Measurements from ENCODE around the gene TM9SF3.
A peak's percentile ranks its signal among the peaks of the same experiment; 100 is the strongest.
"Not testable (repeated sequence)": the region's sequence is repeated elsewhere in the genome, so short reads cannot be mapped to it uniquely, and the experiment has no call there.

TM9SF3 gene

GRCh38 chr10:96600337-96600736, 13.5 kb upstream of the TM9SF3 start:
- no peak for DNase-seq (ENCODE audit: low read depth in 2 of 3, low spot score in 1 of 3)

- DNase-seq (ENCODE audit: low read depth in 2 of 3, low spot score in 1 of 3): no peak
Observed at GRCh38 chr10:96598846-96599245, 12.0 kb upstream of the TM9SF3 start.

- DNase-seq (ENCODE audit: low read depth in 2 of 3, low spot score in 1 of 3): no peak
Observed at GRCh38 chr10:96596422-96597407, 9.9 kb upstream of the TM9SF3 start.

- DNase-seq (ENCODE audit: low read depth in 2 of 3, low spot score in 1 of 3): no peak
Observed at GRCh38 chr10:96595741-96596140, 8.9 kb upstream of the TM9SF3 start.

GRCh38 chr10:96591946-96592345, 5.1 kb upstream of the TM9SF3 start:
- no peak for DNase-seq (ENCODE audit: low read depth in 2 of 3, low spot score in 1 of 3)

- DNase-seq (ENCODE audit: low read depth in 2 of 3, low spot score in 1 of 3): peak in 2 of 3 donors; percentile 20 to 34
Observed at GRCh38 chr10:96588616-96589419, 2.0 kb upstream of the TM9SF3 start.

- DNase-seq (ENCODE audit: low read depth in 2 of 3, low spot score in 1 of 3): no peak
Observed at GRCh38 chr10:96588060-96588554, 1.3 kb upstream of the TM9SF3 start.

GRCh38 chr10:96587264-96588059, 650 bp upstream of the TM9SF3 start:
- DNase-seq (ENCODE audit: low read depth in 2 of 3, low spot score in 1 of 3): peak in 2 of 3 donors; percentile 17 to 30

- DNase-seq (ENCODE audit: low read depth in 2 of 3, low spot score in 1 of 3): no peak
Observed at GRCh38 chr10:96585736-96586418, 935 bp downstream of the TM9SF3 start.

GRCh38 chr10:96584474-96584873, 2.3 kb downstream of the TM9SF3 start:
- no peak for DNase-seq (ENCODE audit: low read depth in 2 of 3, low spot score in 1 of 3)

GRCh38 chr10:96584035-96584434, 2.8 kb downstream of the TM9SF3 start:
- DNase-seq (ENCODE audit: low read depth in 2 of 3, low spot score in 1 of 3): no peak

- DNase-seq (ENCODE audit: low read depth in 2 of 3, low spot score in 1 of 3): no peak
Observed at GRCh38 chr10:96579133-96579532, 7.7 kb downstream of the TM9SF3 start.

GRCh38 chr10:96578633-96579032, 8.2 kb downstream of the TM9SF3 start:
- DNase-seq (ENCODE audit: low read depth in 2 of 3, low spot score in 1 of 3): no peak

GRCh38 chr10:96578022-96578421, 8.8 kb downstream of the TM9SF3 start:
- no peak for DNase-seq (ENCODE audit: low read depth in 2 of 3, low spot score in 1 of 3)

GRCh38 chr10:96577069-96577468, 9.7 kb downstream of the TM9SF3 start:
- no peak for DNase-seq (ENCODE audit: low read depth in 2 of 3, low spot score in 1 of 3)

- no peak for DNase-seq (ENCODE audit: low read depth in 2 of 3, low spot score in 1 of 3)
Observed at GRCh38 chr10:96576277-96576980, 10.4 kb downstream of the TM9SF3 start.

GRCh38 chr10:96574564-96574963, 12.2 kb downstream of the TM9SF3 start:
- not testable (repeated sequence) for DNase-seq (ENCODE audit: low read depth in 2 of 3, low spot score in 1 of 3)

- DNase-seq (ENCODE audit: low read depth in 2 of 3, low spot score in 1 of 3): no peak
Observed at GRCh38 chr10:96573036-96573435, 13.8 kb downstream of the TM9SF3 start.

All from stimulated activated CD4-positive, alpha-beta T cell treated with anti-CD3 and anti-CD28 coated beads, Interleukin-12 subunit alpha, Interleukin-12 subunit beta, amount 100 ng/mL, for 48 hours (primary cell).